ENCODE data around the gene OPRD1.
A peak's percentile ranks its signal among the peaks of the same experiment; 100 is the strongest.

OPRD1 gene

DNA sequence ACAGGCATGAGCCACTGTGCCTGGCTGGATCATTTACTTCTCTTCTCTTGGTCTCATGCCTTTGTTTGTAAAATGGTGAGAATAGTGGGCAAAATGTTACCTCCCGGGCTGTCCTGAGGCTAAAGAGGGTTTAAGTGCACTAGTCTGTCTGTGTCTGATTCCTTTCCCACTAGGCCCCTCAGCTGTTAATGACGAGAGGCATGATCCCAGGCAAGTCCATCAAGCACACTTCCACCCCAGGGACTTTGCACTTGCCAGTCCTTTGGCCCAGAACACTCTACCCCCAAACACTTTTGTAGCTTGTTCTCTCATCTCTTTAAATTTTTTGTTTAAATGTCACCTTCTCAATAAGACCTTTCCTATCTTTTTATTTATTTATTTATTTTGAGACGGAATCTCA is 88.6 kb downstream of the OPRD1 start:
- no peak overlapping the region for H3K4me3 ChIP-seq (ENCODE audit: low read length)
- TF ChIP-seq, protein P1, sequence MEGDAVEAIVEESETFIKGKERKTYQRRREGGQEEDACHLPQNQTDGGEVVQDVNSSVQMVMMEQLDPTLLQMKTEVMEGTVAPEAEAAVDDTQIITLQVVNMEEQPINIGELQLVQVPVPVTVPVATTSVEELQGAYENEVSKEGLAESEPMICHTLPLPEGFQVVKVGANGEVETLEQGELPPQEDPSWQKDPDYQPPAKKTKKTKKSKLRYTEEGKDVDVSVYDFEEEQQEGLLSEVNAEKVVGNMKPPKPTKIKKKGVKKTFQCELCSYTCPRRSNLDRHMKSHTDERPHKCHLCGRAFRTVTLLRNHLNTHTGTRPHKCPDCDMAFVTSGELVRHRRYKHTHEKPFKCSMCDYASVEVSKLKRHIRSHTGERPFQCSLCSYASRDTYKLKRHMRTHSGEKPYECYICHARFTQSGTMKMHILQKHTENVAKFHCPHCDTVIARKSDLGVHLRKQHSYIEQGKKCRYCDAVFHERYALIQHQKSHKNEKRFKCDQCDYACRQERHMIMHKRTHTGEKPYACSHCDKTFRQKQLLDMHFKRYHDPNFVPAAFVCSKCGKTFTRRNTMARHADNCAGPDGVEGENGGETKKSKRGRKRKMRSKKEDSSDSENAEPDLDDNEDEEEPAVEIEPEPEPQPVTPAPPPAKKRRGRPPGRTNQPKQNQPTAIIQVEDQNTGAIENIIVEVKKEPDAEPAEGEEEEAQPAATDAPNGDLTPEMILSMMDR (conservative IDR thresholded peaks at IDR 0.05; ENCODE audit: low read depth, low read length): no peak
- no peak for DNase-seq (ENCODE audit: low read depth)

DNA sequence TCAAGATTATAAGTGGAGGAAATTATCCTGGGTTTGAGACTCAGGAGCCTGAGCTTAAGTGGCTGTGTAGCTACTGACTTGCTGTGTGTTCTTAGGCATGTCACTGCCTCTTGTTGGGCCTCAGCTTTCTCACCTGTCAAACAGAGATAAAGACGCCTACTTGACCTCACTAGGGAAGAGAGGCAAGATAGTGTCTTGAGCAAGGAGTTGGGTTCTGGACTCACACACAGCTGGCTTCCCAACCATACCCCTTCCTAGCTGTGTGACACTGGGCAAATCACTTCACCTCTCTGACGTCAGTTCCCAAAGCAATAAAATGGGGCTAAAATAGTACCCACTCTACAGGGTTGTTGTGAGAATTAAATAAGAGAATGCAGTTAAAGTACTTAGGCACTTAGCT is 90.8 kb downstream of the OPRD1 start:
- TF ChIP-seq, protein P1 (conservative IDR thresholded peaks at IDR 0.05; ENCODE audit: low read depth, low read length): no peak
- DNase-seq (ENCODE audit: low read depth): no peak
- H3K4me3 ChIP-seq (ENCODE audit: low read length): no peak overlapping the region

DNA sequence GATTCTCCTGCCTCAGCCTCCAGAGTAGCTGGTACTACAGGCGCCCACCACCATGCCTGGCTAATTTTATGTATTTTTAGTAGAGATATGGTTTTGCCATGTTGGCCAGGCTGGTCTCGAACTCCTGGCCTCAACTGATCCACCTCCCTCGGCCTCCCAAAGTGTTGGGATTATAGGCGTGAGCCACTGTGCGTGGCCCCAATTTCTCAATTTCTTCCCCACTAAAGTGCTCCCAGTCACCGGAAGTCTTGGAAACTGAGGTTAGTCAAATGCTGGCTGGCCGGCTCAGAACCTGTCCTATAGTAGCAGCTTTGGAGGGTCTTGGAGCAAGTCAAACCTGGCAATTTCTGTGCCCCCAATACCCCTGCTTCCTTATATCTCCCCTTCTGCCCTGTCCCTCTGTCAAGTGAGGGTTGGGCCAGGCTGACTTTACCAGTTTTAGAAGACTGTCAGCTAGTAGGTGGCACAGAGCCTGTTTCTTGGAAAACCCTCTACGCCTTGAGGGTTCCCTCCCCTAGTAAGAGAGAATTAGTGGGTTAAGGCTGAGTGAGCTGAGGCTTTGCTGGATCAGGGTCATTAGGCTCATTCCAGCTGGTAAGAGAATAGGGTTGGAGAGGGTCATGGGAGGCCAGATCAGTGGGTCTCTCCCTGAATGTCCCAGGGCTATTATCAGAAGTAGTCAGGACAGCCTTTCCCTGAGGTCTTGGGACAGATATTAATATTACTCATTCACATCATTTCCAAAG is 94.1 kb downstream of the OPRD1 start:
- DNase-seq (ENCODE audit: low read depth): no peak
- H3K4me3 ChIP-seq (ENCODE audit: low read length): no peak overlapping the region
- TF ChIP-seq, protein P1 (conservative IDR thresholded peaks at IDR 0.05; ENCODE audit: low read depth, low read length): no peak

DNA sequence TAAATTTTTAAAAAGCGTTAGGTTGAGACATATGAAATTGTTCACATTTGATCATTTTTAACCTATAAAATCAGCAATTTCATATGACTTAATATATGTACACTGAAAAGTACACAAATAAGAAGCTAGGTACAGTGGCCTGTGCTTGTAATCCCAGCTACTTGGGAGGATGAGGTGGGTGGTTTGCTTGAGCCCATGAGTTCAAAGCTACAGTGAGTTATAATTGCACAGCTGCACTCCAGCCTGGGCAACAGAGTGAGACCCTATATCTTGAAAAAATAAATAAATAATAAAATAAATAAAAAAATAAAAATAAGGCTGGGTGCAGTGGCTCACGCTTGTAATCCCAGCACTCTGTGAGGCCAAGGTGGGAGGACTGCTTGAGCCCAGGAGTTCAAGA is 97.2 kb downstream of the OPRD1 start:
- no peak overlapping the region for H3K4me3 ChIP-seq (ENCODE audit: low read length)
- TF ChIP-seq, protein P1 (conservative IDR thresholded peaks at IDR 0.05; ENCODE audit: low read depth, low read length): no peak
- no peak for DNase-seq (ENCODE audit: low read depth)

DNA sequence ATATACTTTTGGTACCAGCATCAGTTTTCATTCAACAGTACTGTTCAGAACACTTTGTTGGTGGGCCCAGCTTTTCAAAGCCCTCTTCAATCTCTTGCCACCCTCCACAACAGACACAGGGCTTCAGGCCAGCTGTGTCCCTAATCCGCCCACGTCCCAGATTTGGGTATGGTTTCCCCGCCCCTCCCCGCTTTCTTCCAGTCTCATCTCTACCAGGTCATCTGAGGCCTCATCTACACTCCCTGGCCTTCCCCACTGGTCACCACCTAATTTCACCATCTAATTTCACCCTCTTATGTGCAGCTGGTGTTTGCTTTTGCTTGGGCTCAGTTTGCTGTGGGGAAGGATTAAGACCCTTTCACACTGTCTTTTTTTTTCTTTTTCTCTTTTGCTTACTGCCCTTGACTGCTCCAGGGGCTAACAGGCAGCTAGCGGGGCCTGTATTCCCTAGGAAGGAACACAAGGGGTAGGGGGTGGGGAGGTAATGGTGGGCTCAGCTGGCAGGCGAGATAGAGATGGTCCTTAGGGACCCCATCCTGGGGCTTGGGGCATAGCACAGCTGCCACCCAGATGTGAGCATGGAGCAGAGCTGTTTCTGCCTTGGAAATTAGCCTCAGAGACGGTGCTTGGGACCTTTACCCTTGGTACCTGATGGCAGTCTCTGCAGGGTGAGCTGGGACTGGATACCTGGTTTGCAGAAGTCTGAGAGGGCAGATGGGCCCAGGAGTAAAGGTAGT is 98.6 kb downstream of the OPRD1 start:
- H3K4me3 ChIP-seq (ENCODE audit: low read length): no peak overlapping the region
- no peak for DNase-seq (ENCODE audit: low read depth)
- TF ChIP-seq, protein P1 (conservative IDR thresholded peaks at IDR 0.05; ENCODE audit: low read depth, low read length): no peak

DNA sequence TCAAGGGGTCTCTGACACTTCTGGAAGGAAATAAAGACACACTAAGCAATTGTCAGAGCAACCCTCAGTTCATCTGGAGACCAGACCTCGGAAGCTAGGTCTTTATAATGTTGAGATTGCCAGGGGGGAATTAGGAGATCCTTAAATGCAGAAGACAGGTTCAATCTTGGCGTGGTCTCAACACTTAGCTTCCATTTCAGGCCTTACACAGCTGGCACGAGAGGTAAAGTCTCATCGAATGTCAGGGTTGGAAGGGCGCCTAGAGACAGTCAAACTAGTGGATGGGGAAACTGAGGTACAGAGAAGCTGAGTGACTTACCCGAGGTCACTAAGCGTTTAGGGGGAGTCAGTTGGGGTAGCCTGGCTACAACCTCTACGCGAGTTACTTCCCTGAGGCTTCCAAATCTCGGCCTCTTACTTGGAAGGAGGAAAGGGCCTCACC is 101.8 kb downstream of the OPRD1 start:
- TF ChIP-seq, protein P1 (conservative IDR thresholded peaks at IDR 0.05; ENCODE audit: low read depth, low read length): no peak
- no peak for DNase-seq (ENCODE audit: low read depth)
- H3K4me3 ChIP-seq (ENCODE audit: low read length): peak overlapping the region; percentile 38

Data from retinal pigment epithelial cell (primary cell).